Rectal smooth muscle tissue (tissue), 1 donor: ENCODE measurements around the gene DAZAP1.

Experiments used
- H3K27ac ChIP-seq: one replicate; pipeline ENCODE4 v1.7.0; 2013; ENCODE audit warnings: low read depth, low read length, inconsistent platforms
- H3K27me3 ChIP-seq: one replicate; pipeline ENCODE4 v1.7.0; 2013; ENCODE audit warnings: low read length; ENCODE audit not compliant: control insufficient read depth, insufficient read depth
- H3K36me3 ChIP-seq: one replicate; pipeline ENCODE4 v1.7.0; 2013; ENCODE audit warnings: low read length; ENCODE audit not compliant: control insufficient read depth, insufficient read depth
- H3K4me1 ChIP-seq: one replicate; pipeline ENCODE4 v1.7.0; 2013; ENCODE audit warnings: low read length; ENCODE audit not compliant: control insufficient read depth, insufficient read depth
- H3K4me3 ChIP-seq: one replicate; pipeline ENCODE4 v1.7.0; 2013; ENCODE audit warnings: low read length
- H3K9ac ChIP-seq: one replicate; pipeline ENCODE4 v1.7.0; 2013; ENCODE audit warnings: low read length

DAZAP1 gene

GRCh38 chr19:1481893-1482360 is 74.5 kb downstream of the DAZAP1 start:
- Histone ChIP-seq H3K4me3 (no peak overlapping the region), H3K9ac (no peak overlapping the region), H3K27me3 (no peaks in the 10 kb centered on the region), H3K4me1 (no peaks in the 10 kb centered on the region), H3K27ac (no peak overlapping the region), H3K36me3 (peaks cover 2% of the 10 kb centered on the region)

GRCh38 chr19:1482361-1483130 is 75.2 kb downstream of the DAZAP1 start:
- H3K4me3 ChIP-seq: no peak overlapping the region
- no peaks in the 10 kb centered on the region for H3K4me1 ChIP-seq
- no peaks in the 10 kb centered on the region for H3K27me3 ChIP-seq
- H3K9ac ChIP-seq: no peak overlapping the region
- H3K36me3 ChIP-seq: no peaks in the 10 kb centered on the region
- H3K27ac ChIP-seq: no peak overlapping the region

GRCh38 chr19:1483131-1483978 is 76.0 kb downstream of the DAZAP1 start:
- H3K4me3 ChIP-seq: no peak overlapping the region
- H3K27ac ChIP-seq: no peak overlapping the region
- no peaks in the 10 kb centered on the region for H3K4me1 ChIP-seq
- no peak overlapping the region for H3K9ac ChIP-seq
- no peaks in the 10 kb centered on the region for H3K27me3 ChIP-seq
- H3K36me3 ChIP-seq: no peaks in the 10 kb centered on the region

- H3K4me1 ChIP-seq: no peaks in the 10 kb centered on the region
- no peak overlapping the region for H3K27ac ChIP-seq
- no peaks in the 10 kb centered on the region for H3K27me3 ChIP-seq
- H3K9ac ChIP-seq: no peak overlapping the region
- no peaks in the 10 kb centered on the region for H3K36me3 ChIP-seq
- no peak overlapping the region for H3K4me3 ChIP-seq
Measured at GRCh38 chr19:1483979-1484428, 76.6 kb downstream of the DAZAP1 start.
